HG03457 (cell line): Measurements from ENCODE around the gene TBX5.

Experiments
- ATAC-seq: cut with Tn5 transposase; IDR thresholded peaks from one replicate; pipeline ENCODE4 v1.9.1; 2021; ENCODE audit warnings: moderate number of reproducible peaks; ENCODE audit not compliant: unreplicated experiment

The TBX5 gene

GRCh38 chr12:114405519-114406271, at the start of gene TBX5:
Gene TBX5, minus strand, starts transcription at chr12:114406144. Its CDS starts 2,246 bp downstream, at chr12:114403898.
- ATAC-seq: no peak

DNA sequence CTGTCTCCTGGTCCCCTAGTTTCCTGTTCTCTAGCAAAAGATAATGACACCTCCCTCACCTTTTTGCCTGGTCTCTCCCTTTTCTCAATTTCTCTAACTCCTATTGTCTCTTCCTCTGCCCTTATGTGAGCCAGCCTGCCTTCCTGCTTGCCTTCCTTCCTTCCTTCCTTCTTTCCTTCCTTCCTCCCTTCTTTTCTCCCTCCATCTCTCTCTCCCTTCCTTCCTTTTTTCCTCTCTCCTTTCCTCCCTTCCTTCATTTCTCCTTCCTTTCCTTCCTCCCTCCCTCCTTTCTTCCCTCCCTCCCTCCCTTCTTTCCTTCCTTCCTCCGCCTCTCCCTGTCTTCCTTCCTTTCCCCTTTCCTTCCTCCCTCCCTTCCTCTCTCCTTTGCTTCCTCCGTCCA, 45.7 kb upstream of the TBX5 start:
- ATAC-seq: no peak

- no peak for ATAC-seq
These were observed 44.8 kb upstream of the TBX5 start for GRCh38 chr12:114450515-114451300.

DNA sequence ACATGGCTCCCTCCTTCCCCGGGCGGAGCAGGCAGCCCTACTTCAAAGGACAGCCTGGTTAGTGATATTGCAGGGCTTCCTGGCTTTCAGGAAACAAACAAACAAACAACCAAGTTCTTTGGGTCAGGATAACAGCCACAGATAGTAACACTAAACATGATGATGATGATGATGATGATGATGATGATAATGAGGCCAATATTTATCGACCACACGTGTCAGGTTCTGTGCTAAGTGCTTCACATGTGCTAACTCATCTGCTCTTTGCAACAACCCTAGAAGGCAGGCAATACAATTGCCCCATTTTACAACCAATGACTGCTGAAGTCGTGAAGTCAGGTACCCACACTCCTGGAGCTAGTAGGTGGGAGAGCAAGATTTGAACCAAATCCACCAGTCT, 44.1 kb upstream of the TBX5 start:
- no peak for ATAC-seq

DNA sequence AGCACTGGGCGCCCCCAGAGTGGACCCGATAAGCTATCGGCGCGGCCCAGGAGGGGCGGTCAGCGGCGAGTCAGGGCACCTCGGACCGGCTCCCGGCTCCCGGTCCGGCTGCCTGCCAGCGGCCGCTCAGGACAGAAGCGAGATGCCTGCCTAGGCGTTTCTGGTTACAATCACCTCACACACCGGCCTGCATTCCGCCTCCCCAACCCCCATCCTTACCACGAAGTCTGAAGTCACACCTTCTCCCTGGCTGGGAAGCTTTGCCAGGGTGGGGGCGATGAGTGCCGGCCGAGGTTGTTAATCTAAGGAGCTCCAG, 42.6 kb upstream of the TBX5 start:
- ATAC-seq: no peak

DNA sequence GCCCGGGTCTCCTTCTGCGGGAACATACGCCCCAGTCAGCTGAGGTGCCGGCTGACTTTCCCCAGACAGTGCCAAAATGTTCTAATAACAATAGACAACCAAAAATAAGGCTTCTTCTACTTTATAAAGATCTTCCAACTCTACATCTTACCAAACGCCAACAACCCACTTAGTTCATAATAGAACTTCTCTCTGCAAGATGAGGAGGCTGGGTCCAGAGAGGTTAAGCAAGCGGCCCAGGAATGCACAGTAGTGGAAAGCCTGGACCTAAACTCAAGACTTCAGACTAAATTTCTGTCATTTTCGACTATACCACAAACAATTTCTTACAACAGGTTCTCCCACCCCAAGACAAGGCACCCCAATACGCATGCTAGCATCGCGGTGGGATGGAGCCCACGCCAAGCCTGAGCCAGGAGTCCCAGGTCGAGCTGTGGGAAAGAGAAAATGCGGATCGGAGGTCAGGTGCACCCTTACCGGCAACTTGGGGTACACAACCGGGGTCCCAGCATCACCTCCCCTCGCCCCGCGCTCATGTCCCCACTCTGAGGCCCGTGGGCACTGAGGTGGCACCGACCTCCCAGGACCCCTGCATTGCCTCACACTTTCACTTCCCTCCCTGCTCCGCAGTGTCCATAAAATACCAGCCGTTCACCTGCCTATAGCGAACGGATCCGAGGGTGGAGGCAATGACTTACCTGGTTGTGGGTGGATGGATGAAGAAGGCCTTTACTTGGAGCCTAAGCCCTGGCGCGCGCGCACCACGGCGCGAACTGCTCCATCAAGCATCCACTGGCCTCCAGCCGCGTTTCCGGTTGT, 42.1 kb upstream of the TBX5 start:
- ATAC-seq: no peak

DNA sequence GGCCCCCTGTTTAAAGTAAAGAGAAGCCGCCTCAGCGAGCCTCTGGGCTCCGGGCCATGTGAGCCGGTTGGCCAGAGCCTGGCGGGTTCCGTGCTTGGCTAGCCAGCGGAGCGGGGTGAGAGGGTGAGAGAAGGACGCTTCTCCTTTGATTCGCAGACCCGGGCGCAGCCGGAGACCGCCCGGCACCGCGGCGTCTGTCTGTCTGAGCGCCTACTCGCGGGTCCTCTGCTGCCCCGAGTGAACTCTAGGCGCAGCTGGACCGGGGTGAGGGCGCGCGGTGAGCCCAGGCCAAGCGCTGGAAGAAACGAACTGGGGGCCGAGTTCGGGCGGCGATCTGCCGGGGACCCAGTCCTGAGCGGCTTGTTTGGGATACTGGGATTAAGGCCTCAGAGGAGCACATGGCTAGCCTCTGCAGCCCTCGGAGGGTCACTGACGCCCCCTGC, 41.4 kb upstream of the TBX5 start:
- ATAC-seq: no peak

GRCh38 chr12:114445401-114446323, 39.7 kb upstream of the TBX5 start:
- no peak for ATAC-seq

- no peak for ATAC-seq
These were observed 38.7 kb upstream of the TBX5 start for GRCh38 chr12:114444422-114445279.

DNA sequence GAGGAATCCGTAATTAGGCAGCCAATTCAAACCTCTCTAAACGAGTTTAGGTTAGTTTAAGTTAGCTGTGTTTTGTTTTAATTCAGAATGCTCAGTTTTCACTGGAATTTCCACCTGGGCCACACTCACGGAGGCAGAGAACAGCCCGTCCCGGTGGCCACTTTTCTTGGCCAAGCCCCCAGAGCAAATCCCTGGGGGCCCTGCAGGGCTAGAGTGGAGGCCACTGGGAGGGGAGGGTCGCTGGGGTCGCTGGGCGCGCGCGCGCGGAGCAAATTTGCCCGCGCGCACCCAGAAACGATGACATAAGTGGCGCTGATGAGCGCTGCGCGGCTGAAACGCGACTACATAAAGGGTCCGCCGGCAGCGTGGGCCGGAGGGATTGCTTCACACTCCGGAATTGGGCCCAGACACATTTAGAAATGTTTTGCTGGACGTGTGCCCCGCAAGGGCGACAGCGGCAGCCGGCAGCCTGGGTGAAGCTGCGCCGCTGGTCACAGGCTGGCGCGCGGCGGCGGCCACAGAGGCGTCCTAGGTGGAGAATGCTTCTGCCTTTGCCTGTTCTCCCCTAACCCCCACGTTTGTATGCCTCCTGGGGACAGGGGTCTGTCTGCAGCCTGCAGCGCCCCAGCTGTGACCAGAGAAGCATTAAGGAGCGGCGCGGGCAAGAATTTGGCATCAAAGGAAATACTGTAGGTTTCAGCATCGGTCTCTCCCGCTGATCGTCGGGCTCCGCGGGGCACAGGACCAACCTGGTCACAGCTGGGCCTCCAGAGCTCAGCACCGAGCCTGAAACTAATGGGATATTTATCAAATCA, 37.9 kb upstream of the TBX5 start:
- ATAC-seq: no peak

DNA sequence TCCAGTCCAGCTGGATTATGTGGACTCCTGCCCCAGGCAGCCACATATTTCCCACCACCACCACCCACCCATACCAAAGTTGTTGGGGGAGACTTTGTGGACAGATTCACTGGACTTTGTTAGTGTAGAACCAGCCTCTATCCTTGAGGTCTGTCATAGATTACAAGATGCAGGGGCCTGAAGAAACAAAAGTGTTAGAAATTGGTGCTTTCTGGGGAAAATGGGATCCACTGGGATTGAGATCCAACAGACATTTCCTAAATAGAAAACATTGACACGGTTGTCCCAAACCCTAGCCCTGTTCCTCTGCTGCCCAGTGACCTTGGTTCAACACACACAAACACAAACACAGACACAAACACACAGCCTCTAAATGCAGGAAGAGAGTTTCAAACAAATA, 36.6 kb upstream of the TBX5 start:
- ATAC-seq: no peak

- ATAC-seq: no peak
These were observed 35.6 kb upstream of the TBX5 start for GRCh38 chr12:114441545-114441944.

DNA sequence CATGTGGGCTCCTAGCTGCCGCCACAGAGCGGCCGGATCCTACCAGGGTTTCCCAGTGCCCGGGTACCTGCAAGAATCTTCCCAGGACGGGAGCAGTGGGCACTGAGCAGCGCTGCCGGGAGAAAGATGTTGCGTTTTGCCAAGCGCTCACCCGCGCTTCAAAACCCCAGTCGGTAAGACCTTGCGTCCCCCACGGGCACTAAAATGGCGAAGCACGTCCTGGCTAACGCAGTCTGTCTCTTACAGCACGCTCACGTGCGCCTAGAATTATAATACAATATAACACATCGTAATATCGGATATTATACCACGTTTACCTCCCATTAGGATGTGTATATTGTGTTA, 35.1 kb upstream of the TBX5 start:
- no peak for ATAC-seq

DNA sequence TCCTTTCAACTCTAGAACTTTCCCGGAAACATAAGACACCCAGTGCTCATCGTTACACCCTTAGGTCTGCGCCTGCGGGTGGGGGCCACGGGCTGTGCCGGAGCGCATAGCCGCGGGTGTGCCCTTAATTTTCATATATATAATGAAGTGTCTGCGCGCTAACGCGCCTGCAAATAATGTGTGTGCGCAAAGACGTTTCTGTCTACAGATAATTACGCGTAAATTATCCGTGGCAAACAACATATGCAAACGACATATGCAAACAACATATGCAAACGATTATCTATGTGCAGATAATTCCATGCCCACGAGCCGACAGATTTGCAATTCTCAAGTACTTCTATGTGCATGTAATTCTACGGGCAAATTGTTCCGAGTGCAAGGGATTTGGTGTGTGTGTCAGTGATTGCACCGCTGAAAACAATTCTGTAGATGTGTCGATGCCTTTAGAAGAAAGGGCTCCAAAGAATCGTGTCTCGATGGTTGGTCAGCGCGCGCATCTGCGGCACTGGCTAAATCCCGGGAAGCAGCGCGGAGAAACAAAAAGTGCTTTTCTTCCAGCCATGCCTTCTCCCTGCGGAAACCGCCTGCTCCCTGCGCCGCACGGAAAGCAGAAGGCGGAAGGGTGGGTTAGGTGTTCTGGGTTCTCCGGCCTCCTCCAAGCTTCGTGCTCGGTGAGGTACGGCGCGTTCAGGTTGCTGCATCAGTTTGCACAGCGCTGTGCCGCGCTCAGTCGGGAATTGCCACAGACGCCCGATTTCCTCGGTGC, 34.5 kb upstream of the TBX5 start:
- no peak for ATAC-seq

- ATAC-seq: no peak
These were observed 33.9 kb upstream of the TBX5 start for GRCh38 chr12:114439817-114440216.

DNA sequence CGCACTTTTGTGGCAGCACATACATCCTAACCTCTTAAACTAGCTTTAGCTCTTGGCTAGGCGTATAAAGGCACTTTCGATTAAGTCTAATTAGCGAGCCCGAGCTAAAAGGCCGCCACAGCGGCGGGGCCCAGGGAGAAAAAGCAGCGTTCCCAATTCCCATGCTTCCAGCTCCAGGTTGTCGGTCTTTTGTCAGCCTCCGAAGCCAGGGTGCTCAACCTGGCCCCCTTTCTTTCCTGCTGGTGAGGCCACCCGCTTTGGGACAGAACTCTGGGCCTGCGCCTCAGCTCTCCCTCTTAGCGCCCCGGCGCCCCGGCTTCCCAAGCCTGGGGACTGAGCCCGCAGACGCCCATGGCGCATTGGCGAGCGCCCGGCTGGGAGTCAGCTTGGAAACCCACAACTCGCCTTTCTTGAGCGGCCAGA, 33.3 kb upstream of the TBX5 start:
- no peak for ATAC-seq

GRCh38 chr12:114438635-114439256, 32.8 kb upstream of the TBX5 start:
- no peak for ATAC-seq

GRCh38 chr12:114434341-114434740, 28.4 kb upstream of the TBX5 start:
- no peak for ATAC-seq
